Fibroblast of lung (primary cell): Measurements from ENCODE around the gene SIK2. TPM values are rescaled to one million over a fixed set of nuclear protein-coding genes. Genes with fewer than 3 reads are reported as not detected.

Source experiments
- DNase-seq, 2 donors: peaks; one replicate each; pipeline versions ENCODE4 v3.0.0 to v3.0.0-alpha.2; 2010; ENCODE audit warnings: low read depth in 2 of 2
- H2AFZ ChIP-seq: 2 replicates; pipeline ENCODE4 v1.5.1; 2012; ENCODE audit warnings: low read length, control low read depth, inconsistent platforms
- H3K27ac ChIP-seq: 2 replicates; pipeline ENCODE4 v1.5.1; 2011; ENCODE audit warnings: low read length, control low read depth; ENCODE audit not compliant: insufficient read depth
- H3K27me3 ChIP-seq: 2 replicates; pipeline ENCODE4 v1.5.1; 2011; ENCODE audit warnings: mild to moderate bottlenecking, low read length; ENCODE audit not compliant: control insufficient read depth, insufficient read depth
- H3K36me3 ChIP-seq: 2 replicates; pipeline ENCODE4 v1.5.1; 2011; ENCODE audit warnings: low read length; ENCODE audit not compliant: control insufficient read depth, insufficient read depth
- H3K4me1 ChIP-seq: 2 replicates; pipeline ENCODE4 v1.5.1; 2011; ENCODE audit warnings: low read length; ENCODE audit not compliant: control insufficient read depth, insufficient read depth; ENCODE audit errors: extremely low read depth
- H3K4me2 ChIP-seq: 2 replicates; pipeline ENCODE4 v1.5.1; 2011; ENCODE audit warnings: low read length, control low read depth; ENCODE audit not compliant: insufficient read depth; ENCODE audit errors: extremely low read depth
- H3K4me3 ChIP-seq, 4 experiments: fragments of 200-600 bp in 1 of 4; sonication (generic) in 1 of 4; replicated peaks in 1 of 4; 2 replicates each; pipeline ENCODE4 v1.5.1; 2011 to 2016; ENCODE audit warnings: low read length in 4 of 4, low read depth in 3 of 4, mild to moderate bottlenecking in 3 of 4, control low read depth in 2 of 4, inconsistent platforms in 1 of 4, mixed read lengths in 1 of 4; ENCODE audit not compliant: insufficient read depth in 1 of 4; ENCODE audit errors: control extremely low read depth in 1 of 4
- H3K79me2 ChIP-seq: 2 replicates; pipeline ENCODE4 v1.5.1; 2012; ENCODE audit warnings: mild to moderate bottlenecking, low read length, inconsistent platforms; ENCODE audit not compliant: control insufficient read depth, insufficient read depth
- H3K9ac ChIP-seq: 2 replicates; pipeline ENCODE4 v1.5.1; 2011; ENCODE audit warnings: mild to moderate bottlenecking, low read length, control low read depth; ENCODE audit not compliant: insufficient read depth
- H3K9me3 ChIP-seq: 2 replicates; pipeline ENCODE4 v1.5.1; 2012; ENCODE audit warnings: low read depth, low read length; ENCODE audit not compliant: control insufficient read depth, insufficient read depth
- H4K20me1 ChIP-seq: 2 replicates; pipeline ENCODE4 v1.5.1; 2011; ENCODE audit warnings: low read length; ENCODE audit not compliant: control insufficient read depth, insufficient read depth; ENCODE audit errors: extremely low read depth
- CTCF ChIP-seq, 2 donors: IDR thresholded peaks in 1 of 2; conservative IDR thresholded peaks in 1 of 2; 1 replicate in 1 of 2; 2 replicates in 1 of 2; pipeline ENCODE4 v1.5.1; 2011 to 2012; ENCODE audit warnings: low read length in 2 of 2, control low read depth in 1 of 2, inconsistent platforms in 1 of 2, low read depth in 1 of 2, mild to moderate bottlenecking in 1 of 2
- EZH2 ChIP-seq: IDR thresholded peaks from 2 replicates; pipeline ENCODE4 v1.5.1; 2012; ENCODE audit warnings: low read length, control low read depth, mild to moderate bottlenecking; ENCODE audit errors: missing control alignments
- polyA plus RNA-seq, 2 donors: library from polyadenylated mRNA; depleted of rRNA in 1 of 2; stranded (reverse) in 1 of 2; unstranded in 1 of 2; fragments of >200 nt; gene quantifications; 2 replicates each; pipeline ENCODE4 v1.2.1, GENCODE V29; 2011 to 2012; ENCODE audit warnings: missing spikeins in 1 of 2
- total RNA-seq: library from RNA; depleted of rRNA; stranded (reverse); fragments of >200 nt; gene quantifications from 2 replicates; pipeline ENCODE4 v1.2.1, GENCODE V29; 2014

SIK2 gene
- total and polyA plus RNA-seq, 2 donors (not counting 1 experiment from before 2014, with no cell fraction given) = 16.3 to 19.3 TPM

- Histone ChIP-seq H3K27ac (no peak overlapping the region), H3K4me2 (no peak overlapping the region), H3K36me3 (peaks cover 21% of the 10 kb centered on the region), H3K79me2 (no peaks in the 10 kb centered on the region), H3K4me3 (no peak overlapping the region), H4K20me1 (no peaks in the 10 kb centered on the region), H3K4me1 (peaks cover 10% of the 10 kb centered on the region), H3K9me3 (no peaks in the 10 kb centered on the region), H3K27me3 (no peaks in the 10 kb centered on the region), H3K9ac (no peak overlapping the region), H2AFZ (no peak overlapping the region)
- no peak for DNase-seq
- TF ChIP-seq CTCF (conservative IDR thresholded peaks at IDR 0.05 in 1 of 2, IDR thresholded peaks at IDR 0.05 in 1 of 2; ENCODE audit: low read depth in 1 of 2, low read length in 2 of 2) (no peak), EZH2 (no peak)
These were observed 118.7 kb downstream of the SIK2 start for GRCh38 chr11:111720801-111721494.

- Histone ChIP-seq H3K79me2 (no peaks in the 10 kb centered on the region), H2AFZ (no peak overlapping the region), H3K4me3 (no peak overlapping the region), H3K4me1 (peaks cover 10% of the 10 kb centered on the region), H4K20me1 (no peaks in the 10 kb centered on the region), H3K27me3 (no peaks in the 10 kb centered on the region), H3K9ac (no peak overlapping the region), H3K9me3 (no peaks in the 10 kb centered on the region), H3K27ac (no peak overlapping the region), H3K36me3 (peaks cover 21% of the 10 kb centered on the region), H3K4me2 (no peak overlapping the region)
- DNase-seq = no peak
- TF ChIP-seq EZH2 (no peak), CTCF (conservative IDR thresholded peaks at IDR 0.05 in 1 of 2, IDR thresholded peaks at IDR 0.05 in 1 of 2; ENCODE audit: low read depth in 1 of 2, low read length in 2 of 2) (no peak)
These were observed 120.3 kb downstream of the SIK2 start for GRCh38 chr11:111722501-111722900.

GRCh38 chr11:111723595-111723994 is 121.3 kb downstream of the SIK2 start:
- no peak for TF ChIP-seq EZH2
- TF ChIP-seq CTCF (conservative IDR thresholded peaks at IDR 0.05 in 1 of 2, IDR thresholded peaks at IDR 0.05 in 1 of 2; ENCODE audit: low read depth in 1 of 2, low read length in 2 of 2) = no peak
- no peaks in the 10 kb centered on the region for H4K20me1 ChIP-seq
- no peak overlapping the region for H2AFZ ChIP-seq
- H3K4me2 ChIP-seq = no peak overlapping the region
- H3K27ac ChIP-seq = no peak overlapping the region
- peaks cover 5% of the 10 kb centered on the region for H3K4me1 ChIP-seq
- no peak for DNase-seq
- H3K9ac ChIP-seq = no peak overlapping the region
- H3K27me3 ChIP-seq = no peaks in the 10 kb centered on the region
- H3K9me3 ChIP-seq = no peaks in the 10 kb centered on the region
- no peaks in the 10 kb centered on the region for H3K79me2 ChIP-seq
- H3K4me3 ChIP-seq = no peak overlapping the region
- peaks cover 21% of the 10 kb centered on the region for H3K36me3 ChIP-seq
